K562 (cell line): ENCODE data around the gene ARPC1A. TPM values are rescaled to one million over a fixed set of nuclear protein-coding genes. Genes with fewer than 3 reads are reported as not detected.
"Not testable (repeated sequence)": the region's sequence is repeated elsewhere in the genome, so short reads cannot be mapped to it uniquely, and the experiment has no call there.

Source experiments
- ATAC-seq: fragments of 200-7000 bp; cut with Tn5 transposase; 3 replicates; pipeline ENCODE4 v1.9.1; 2020; ENCODE audit warnings: moderate library complexity
- BruUV-seq: library from RNA; stranded (reverse); fragments of 400-500 nt; replicated peaks from 2 replicates; lab custom pipeline; 2021; lab: Mats Ljungman, UMichigan
- CTCF ChIA-PET: fragments of 300-600 bp; formaldehyde crosslinking; extraction: SDS; loops from one replicate; lab custom pipeline; 2021; ENCODE audit warnings: low intra/inter-chr PET ratio; lab: Yijun Ruan, JAX
- POLR2A ChIA-PET: fragments of 300-600, 350-650 bp; sonication (Branson Sonifier 250); formaldehyde crosslinking; extraction: SDS; loops from one replicate; lab custom pipeline; 2021; ENCODE audit warnings: antibody characterized with exemption, inconsistent platforms; lab: Yijun Ruan, JAX
- DNase-seq, 4 experiments: peaks; one replicate each; pipeline versions ENCODE4 v3.0.0 to v3.0.0-alpha.2; 2011 to 2018; ENCODE audit warnings: low spot score in 3 of 4, mixed read lengths in 3 of 4; ENCODE audit errors: extremely low read depth in 1 of 4
- FAIRE-seq: peaks from 2 replicates; lab custom pipeline; 2011; peaks lifted over from hg19 to GRCh38; lab: Jason Lieb, UNC
- H2AFZ ChIP-seq: 2 replicates; pipeline ENCODE4 v1.6.0; 2011; ENCODE audit warnings: low read depth, low read length, control low read depth, inconsistent platforms
- H3K27ac ChIP-seq: fragments of 200-600 bp; 3 replicates; pipeline ENCODE4 v1.8.0; 2011; ENCODE audit warnings: low read depth, mild to moderate bottlenecking, control low read depth, inconsistent platforms, low read length, moderate library complexity, mixed read lengths; ENCODE audit errors: extremely low read depth
- H3K27me3 ChIP-seq, 2 experiments: fragments of 300-600 bp in 1 of 2; 2 replicates in 1 of 2; 3 replicates in 1 of 2; pipeline versions ENCODE4 v1.6.0 to v1.8.0; 2011; ENCODE audit warnings: inconsistent platforms in 2 of 2, low read length in 2 of 2, mild to moderate bottlenecking in 1 of 2, mixed read lengths in 1 of 2, moderate library complexity in 1 of 2; ENCODE audit not compliant: control insufficient read depth in 2 of 2, insufficient read depth in 2 of 2
- H3K36me3 ChIP-seq: fragments of 300-600 bp; 3 replicates; pipeline ENCODE4 v1.8.0; 2011; ENCODE audit warnings: mild to moderate bottlenecking, low read length, inconsistent platforms; ENCODE audit not compliant: control insufficient read depth, insufficient read depth
- H3K4me1 ChIP-seq, 2 experiments: fragments of 200-600 bp in 1 of 2; replicated peaks in 1 of 2; 2 replicates in 1 of 2; 3 replicates in 1 of 2; pipeline versions ENCODE4 v1.5.1 to v1.8.0; 2011; ENCODE audit warnings: inconsistent platforms in 2 of 2, low read length in 2 of 2, mild to moderate bottlenecking in 1 of 2, mixed read lengths in 1 of 2, moderate library complexity in 1 of 2; ENCODE audit not compliant: control insufficient read depth in 2 of 2, insufficient read depth in 2 of 2
- H3K4me2 ChIP-seq: 2 replicates; pipeline ENCODE4 v1.6.1; 2011; ENCODE audit warnings: low read length, control low read depth, inconsistent platforms, mixed read lengths; ENCODE audit not compliant: insufficient read depth
- H3K4me3 ChIP-seq: fragments of 200-600 bp; sonication (generic), shearing (Covaris generic); 2 replicates; pipeline ENCODE4 v1.5.1; 2016; ENCODE audit warnings: control low read depth, inconsistent platforms
- H3K79me2 ChIP-seq: fragments of 200-600 bp; 3 replicates; pipeline ENCODE4 v1.8.0; 2011; ENCODE audit warnings: low read length, inconsistent platforms; ENCODE audit not compliant: control insufficient read depth, insufficient read depth
- H3K9ac ChIP-seq, 2 experiments: 2 replicates each; pipeline versions ENCODE4 v1.6.0 to v1.6.1; 2011; ENCODE audit warnings: low read depth in 2 of 2, low read length in 2 of 2, control low read depth in 1 of 2, inconsistent platforms in 1 of 2, mild to moderate bottlenecking in 1 of 2, mixed read lengths in 1 of 2; ENCODE audit not compliant: insufficient read depth in 1 of 2
- H3K9me1 ChIP-seq: one replicate; pipeline ENCODE4 v1.6.0; 2011; ENCODE audit warnings: inconsistent platforms, mild to moderate bottlenecking, low read length, moderate library complexity; ENCODE audit not compliant: control insufficient read depth, insufficient read depth
- H3K9me3 ChIP-seq: replicated peaks from 2 replicates; pipeline ENCODE4 v1.5.1; 2011; ENCODE audit warnings: low read depth, low read length, inconsistent platforms; ENCODE audit not compliant: control insufficient read depth, insufficient read depth
- H4K20me1 ChIP-seq: replicated peaks from 2 replicates; pipeline ENCODE4 v1.6.1; 2011; ENCODE audit warnings: low read length, inconsistent platforms, mixed read lengths; ENCODE audit not compliant: control insufficient read depth, insufficient read depth
- ZNF121 ChIP-seq: sonication (generic); formaldehyde crosslinking; conservative IDR thresholded peaks from 2 replicates; pipeline ENCODE4 v1.8.0; 2022; ENCODE audit warnings: missing genetic modification reagents
- WGBS: fragments of 100-300 bp; shearing (Covaris generic); methylation state at CpG from one replicate; pipeline ENCODE4 v1.1.6; 2016; ENCODE audit warnings: low coverage, mixed read lengths; ENCODE audit not compliant: insufficient coverage; ENCODE audit errors: missing lambda C conversion rate; 5-methylcytosine and 5-hydroxymethylcytosine counted together
- in situ Hi-C: fragments of 300-500 bp; cut with MboI; formaldehyde crosslinking; loops from 4 replicates; pipeline ENCODE4 v1.15.0; 2018; ENCODE audit warnings: inconsistent platforms, mixed read lengths
- intact Hi-C: fragments of 100-400 bp; cut with micrococcal nuclease; formaldehyde crosslinking; loops from 2 replicates; pipeline ENCODE4 v1.14.2; 2022
- polyA plus RNA-seq, 8 experiments: library from polyadenylated mRNA; depleted of rRNA in 4 of 8; stranded (reverse) in 5 of 8; unstranded in 3 of 8; fragments of >200 nt; fragmentation: Nextera tagmentation in 2 of 8; fragmentation: Illumina TruSeq in 1 of 8; extraction: Ambion mirVana in 2 of 8; extraction: Trizol in 1 of 8; gene quantifications; 2 replicates each; pipeline versions ENCODE4 v1.2.1 to v1.2.3, GENCODE V29; 2011 to 2014; ENCODE audit warnings: inconsistent platforms in 1 of 8, missing spikeins in 1 of 8
- total RNA-seq, 7 experiments: library from RNA; depleted of rRNA in 6 of 7; stranded (reverse); fragments of >200 nt in 6 of 7; fragmentation: Illumina TruSeq in 2 of 7; extraction: Trizol in 2 of 7; gene quantifications; 2 replicates each; pipeline versions ENCODE4 v1.2.1 to v1.2.3, GENCODE V29; 2011 to 2021; ENCODE audit warnings: low replicate concordance in 1 of 7
- TF ChIP-seq, protein P1 (sequence below): fragments of 450-650 bp; IDR thresholded peaks from 2 replicates; pipeline ENCODE4 v1.6.1; 2016; ENCODE audit warnings: mild to moderate bottlenecking, moderate library complexity

Gene ARPC1A
- total and polyA plus RNA-seq, 9 of the 15 experiments (the other 6 are each of a cell fraction or from before 2014, with no cell fraction given), result 39.5 to 151 (median 86.1) TPM

DNA sequence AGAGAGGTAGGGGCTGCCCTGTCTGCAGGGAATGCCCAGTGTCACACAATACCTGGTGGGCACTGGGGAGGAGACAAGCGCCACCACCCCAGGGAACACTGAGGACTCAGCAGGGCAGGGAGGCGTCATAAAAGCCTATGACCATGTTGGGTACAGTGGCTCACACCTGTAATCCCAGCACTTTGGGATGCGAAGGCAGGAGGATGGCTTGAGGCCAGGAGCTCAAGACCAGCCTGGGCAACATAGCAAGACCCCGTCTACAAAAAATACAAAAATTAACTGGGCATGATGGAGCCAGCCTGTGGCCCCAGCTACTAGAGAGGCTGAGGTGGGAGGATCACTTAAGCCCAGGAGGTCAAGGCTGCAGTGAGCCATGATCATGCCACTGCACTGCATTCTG, 41.5 kb upstream of the ARPC1A start:
- H3K9me3 ChIP-seq, FAIRE-seq, in situ Hi-C loops, H3K27ac ChIP-seq, DNase-seq, H2AFZ ChIP-seq, H3K4me2 ChIP-seq, H3K4me3 ChIP-seq, ATAC-seq, H3K9ac ChIP-seq, intact Hi-C loops, CTCF ChIA-PET, BruUV-seq, H3K36me3 ChIP-seq, H3K79me2 ChIP-seq, H4K20me1 ChIP-seq, H3K4me1 ChIP-seq: not testable (repeated sequence)
- POLR2A ChIA-PET, result interaction anchor here (0.9 to 1.6 kb wide), 5 partner anchors 9 to 36 kb away, joined by 3 to 4 read pairs (median 4); no protein-coding TSS in a partner anchor
- TF ChIP-seq ZNF121 (CRISPR knock-in tag), result peak; percentile 34; the same call in 1 of the 2 replicates
- Histone ChIP-seq H3K9me1 (peaks cover 11% of the 10 kb centered on the region), H3K27me3 (peaks cover 71 to 87% of the 10 kb centered on the region in 2 experiments)
- whole genome bisulfite sequencing, result 3% methylated on average over 4 of the region's 4 CpGs

DNA sequence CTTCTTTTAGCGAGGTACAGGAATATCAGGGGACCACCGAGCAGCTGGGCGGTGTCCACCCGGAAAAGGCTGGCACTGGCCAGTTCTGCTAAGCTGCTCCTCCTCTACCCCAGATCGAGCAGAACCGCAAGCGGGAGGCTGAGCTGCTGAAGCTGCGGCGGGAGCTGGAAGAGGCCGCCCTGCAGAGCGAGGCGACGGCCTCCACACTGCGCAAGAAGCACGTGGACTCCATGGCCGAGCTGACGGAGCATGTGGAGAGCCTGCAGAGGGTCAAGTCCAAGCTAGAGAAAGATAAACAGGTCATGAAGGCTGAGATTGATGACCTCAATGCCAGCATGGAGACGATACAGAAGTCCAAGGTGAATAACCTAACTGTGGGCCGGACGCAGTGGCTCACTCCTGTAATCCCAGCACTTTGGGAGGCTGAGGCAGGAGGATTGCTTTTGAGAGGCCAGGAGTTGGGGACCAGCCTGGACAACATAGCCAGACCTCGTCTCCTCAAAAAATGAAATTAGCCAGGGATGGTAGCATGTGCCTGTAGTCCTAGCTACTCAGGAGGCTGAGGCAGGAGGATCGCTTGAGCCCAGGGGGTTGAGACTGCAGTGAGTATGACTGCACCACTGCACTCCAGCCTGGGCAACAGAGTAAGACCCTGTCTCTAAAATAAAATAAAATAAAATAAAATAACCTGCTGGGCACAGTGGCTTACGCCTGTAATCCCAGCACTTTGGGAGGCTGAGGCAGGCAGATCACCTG, 37.7 kb upstream of the ARPC1A start:
- POLR2A ChIA-PET, result no interaction called here
- CTCF ChIA-PET, result no interaction called here
- in situ Hi-C loops, result no loop called here
- TF ChIP-seq, protein P1, sequence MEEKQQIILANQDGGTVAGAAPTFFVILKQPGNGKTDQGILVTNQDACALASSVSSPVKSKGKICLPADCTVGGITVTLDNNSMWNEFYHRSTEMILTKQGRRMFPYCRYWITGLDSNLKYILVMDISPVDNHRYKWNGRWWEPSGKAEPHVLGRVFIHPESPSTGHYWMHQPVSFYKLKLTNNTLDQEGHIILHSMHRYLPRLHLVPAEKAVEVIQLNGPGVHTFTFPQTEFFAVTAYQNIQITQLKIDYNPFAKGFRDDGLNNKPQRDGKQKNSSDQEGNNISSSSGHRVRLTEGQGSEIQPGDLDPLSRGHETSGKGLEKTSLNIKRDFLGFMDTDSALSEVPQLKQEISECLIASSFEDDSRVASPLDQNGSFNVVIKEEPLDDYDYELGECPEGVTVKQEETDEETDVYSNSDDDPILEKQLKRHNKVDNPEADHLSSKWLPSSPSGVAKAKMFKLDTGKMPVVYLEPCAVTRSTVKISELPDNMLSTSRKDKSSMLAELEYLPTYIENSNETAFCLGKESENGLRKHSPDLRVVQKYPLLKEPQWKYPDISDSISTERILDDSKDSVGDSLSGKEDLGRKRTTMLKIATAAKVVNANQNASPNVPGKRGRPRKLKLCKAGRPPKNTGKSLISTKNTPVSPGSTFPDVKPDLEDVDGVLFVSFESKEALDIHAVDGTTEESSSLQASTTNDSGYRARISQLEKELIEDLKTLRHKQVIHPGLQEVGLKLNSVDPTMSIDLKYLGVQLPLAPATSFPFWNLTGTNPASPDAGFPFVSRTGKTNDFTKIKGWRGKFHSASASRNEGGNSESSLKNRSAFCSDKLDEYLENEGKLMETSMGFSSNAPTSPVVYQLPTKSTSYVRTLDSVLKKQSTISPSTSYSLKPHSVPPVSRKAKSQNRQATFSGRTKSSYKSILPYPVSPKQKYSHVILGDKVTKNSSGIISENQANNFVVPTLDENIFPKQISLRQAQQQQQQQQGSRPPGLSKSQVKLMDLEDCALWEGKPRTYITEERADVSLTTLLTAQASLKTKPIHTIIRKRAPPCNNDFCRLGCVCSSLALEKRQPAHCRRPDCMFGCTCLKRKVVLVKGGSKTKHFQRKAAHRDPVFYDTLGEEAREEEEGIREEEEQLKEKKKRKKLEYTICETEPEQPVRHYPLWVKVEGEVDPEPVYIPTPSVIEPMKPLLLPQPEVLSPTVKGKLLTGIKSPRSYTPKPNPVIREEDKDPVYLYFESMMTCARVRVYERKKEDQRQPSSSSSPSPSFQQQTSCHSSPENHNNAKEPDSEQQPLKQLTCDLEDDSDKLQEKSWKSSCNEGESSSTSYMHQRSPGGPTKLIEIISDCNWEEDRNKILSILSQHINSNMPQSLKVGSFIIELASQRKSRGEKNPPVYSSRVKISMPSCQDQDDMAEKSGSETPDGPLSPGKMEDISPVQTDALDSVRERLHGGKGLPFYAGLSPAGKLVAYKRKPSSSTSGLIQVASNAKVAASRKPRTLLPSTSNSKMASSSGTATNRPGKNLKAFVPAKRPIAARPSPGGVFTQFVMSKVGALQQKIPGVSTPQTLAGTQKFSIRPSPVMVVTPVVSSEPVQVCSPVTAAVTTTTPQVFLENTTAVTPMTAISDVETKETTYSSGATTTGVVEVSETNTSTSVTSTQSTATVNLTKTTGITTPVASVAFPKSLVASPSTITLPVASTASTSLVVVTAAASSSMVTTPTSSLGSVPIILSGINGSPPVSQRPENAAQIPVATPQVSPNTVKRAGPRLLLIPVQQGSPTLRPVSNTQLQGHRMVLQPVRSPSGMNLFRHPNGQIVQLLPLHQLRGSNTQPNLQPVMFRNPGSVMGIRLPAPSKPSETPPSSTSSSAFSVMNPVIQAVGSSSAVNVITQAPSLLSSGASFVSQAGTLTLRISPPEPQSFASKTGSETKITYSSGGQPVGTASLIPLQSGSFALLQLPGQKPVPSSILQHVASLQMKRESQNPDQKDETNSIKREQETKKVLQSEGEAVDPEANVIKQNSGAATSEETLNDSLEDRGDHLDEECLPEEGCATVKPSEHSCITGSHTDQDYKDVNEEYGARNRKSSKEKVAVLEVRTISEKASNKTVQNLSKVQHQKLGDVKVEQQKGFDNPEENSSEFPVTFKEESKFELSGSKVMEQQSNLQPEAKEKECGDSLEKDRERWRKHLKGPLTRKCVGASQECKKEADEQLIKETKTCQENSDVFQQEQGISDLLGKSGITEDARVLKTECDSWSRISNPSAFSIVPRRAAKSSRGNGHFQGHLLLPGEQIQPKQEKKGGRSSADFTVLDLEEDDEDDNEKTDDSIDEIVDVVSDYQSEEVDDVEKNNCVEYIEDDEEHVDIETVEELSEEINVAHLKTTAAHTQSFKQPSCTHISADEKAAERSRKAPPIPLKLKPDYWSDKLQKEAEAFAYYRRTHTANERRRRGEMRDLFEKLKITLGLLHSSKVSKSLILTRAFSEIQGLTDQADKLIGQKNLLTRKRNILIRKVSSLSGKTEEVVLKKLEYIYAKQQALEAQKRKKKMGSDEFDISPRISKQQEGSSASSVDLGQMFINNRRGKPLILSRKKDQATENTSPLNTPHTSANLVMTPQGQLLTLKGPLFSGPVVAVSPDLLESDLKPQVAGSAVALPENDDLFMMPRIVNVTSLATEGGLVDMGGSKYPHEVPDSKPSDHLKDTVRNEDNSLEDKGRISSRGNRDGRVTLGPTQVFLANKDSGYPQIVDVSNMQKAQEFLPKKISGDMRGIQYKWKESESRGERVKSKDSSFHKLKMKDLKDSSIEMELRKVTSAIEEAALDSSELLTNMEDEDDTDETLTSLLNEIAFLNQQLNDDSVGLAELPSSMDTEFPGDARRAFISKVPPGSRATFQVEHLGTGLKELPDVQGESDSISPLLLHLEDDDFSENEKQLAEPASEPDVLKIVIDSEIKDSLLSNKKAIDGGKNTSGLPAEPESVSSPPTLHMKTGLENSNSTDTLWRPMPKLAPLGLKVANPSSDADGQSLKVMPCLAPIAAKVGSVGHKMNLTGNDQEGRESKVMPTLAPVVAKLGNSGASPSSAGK, result 0 out of 2 replicates have a peak, but pooled peaks have one; percentile 45

More for the DNA sequence above, 37.7 kb upstream of the ARPC1A start:
- H4K20me1 ChIP-seq, result peaks cover 12% of the 10 kb centered on the region; the same call in 1 of the 2 replicates
- ATAC-seq (peak; percentile 45; the same call in 2 of the 3 replicates), FAIRE-seq (no peak), DNase-seq (no peak)
- no peak overlapping the region for H3K4me3 ChIP-seq
- peaks cover 0 to 7% of the 10 kb centered on the region in 2 experiments; a peak in 2 of 5 replicates for H3K4me1 ChIP-seq
- no peak overlapping the region for H3K4me2 ChIP-seq
- intact Hi-C loops, result no loop called here
- peaks cover 5% of the 10 kb centered on the region for H3K9me1 ChIP-seq
- no peak overlapping the region for H3K27ac ChIP-seq
- WGBS, result 8% methylated on average over 23 of the region's 23 CpGs
- no peaks in the 10 kb centered on the region for H3K9me3 ChIP-seq
- H2AFZ ChIP-seq, result no peak overlapping the region
- BruUV-seq, result no TSS peak
- no peaks in the 10 kb centered on the region for H3K36me3 ChIP-seq
- peaks cover 46 to 64% of the 10 kb centered on the region in 2 experiments for H3K27me3 ChIP-seq
- no peaks in the 10 kb centered on the region for H3K79me2 ChIP-seq
- peak overlapping the region in 1 of 2 experiments; percentile 53; a peak in 1 of 4 replicates for H3K9ac ChIP-seq
